Activated CD4-positive, alpha-beta T cell treated with anti-CD3 and anti-CD28 coated beads, Interleukin-2, amount 10 ng/mL, durations not matched to agents 24 days and 14 days (primary cell): Measurements from ENCODE around the gene LRRC39. TPM values are rescaled to one million over a fixed set of nuclear protein-coding genes. Genes with fewer than 3 reads are reported as not detected.
"Not testable (repeated sequence)": the region's sequence is repeated elsewhere in the genome, so short reads cannot be mapped to it uniquely, and the experiment has no call there.

Source experiments
- DNase-seq: peaks from one replicate; pipeline ENCODE4 v3.0.0; 2022
- H3K27ac Mint-ChIP-seq: one replicate; pipeline ENCODE4 v1.8.0; 2022; ENCODE audit warnings: mild to moderate bottlenecking, mixed read lengths
- H3K27me3 Mint-ChIP-seq: one replicate; pipeline ENCODE4 v1.8.0; 2022; ENCODE audit warnings: mixed read lengths
- H3K36me3 Mint-ChIP-seq: one replicate; pipeline ENCODE4 v1.8.0; 2022; ENCODE audit warnings: low read depth, mild to moderate bottlenecking, mixed read lengths
- H3K4me1 Mint-ChIP-seq: one replicate; pipeline ENCODE4 v1.8.0; 2021; ENCODE audit warnings: mixed read lengths
- H3K4me3 Mint-ChIP-seq: one replicate; pipeline ENCODE4 v1.8.0; 2022; ENCODE audit warnings: mild to moderate bottlenecking, moderate library complexity, mixed read lengths
- H3K9me3 Mint-ChIP-seq: one replicate; pipeline ENCODE4 v1.8.0; 2021; ENCODE audit warnings: mixed read lengths
- intact Hi-C: fragments of 100-400 bp; cut with micrococcal nuclease; formaldehyde crosslinking; loops from one replicate; pipeline ENCODE4 v1.15.1; 2023
- total RNA-seq: library from RNA; stranded (reverse); gene quantifications from 2 replicates; pipeline ENCODE4 v1.2.3, GENCODE V29; 2022

LRRC39 gene
- 0.23 and 0.57 TPM in 2 replicates for total RNA-seq

DNA sequence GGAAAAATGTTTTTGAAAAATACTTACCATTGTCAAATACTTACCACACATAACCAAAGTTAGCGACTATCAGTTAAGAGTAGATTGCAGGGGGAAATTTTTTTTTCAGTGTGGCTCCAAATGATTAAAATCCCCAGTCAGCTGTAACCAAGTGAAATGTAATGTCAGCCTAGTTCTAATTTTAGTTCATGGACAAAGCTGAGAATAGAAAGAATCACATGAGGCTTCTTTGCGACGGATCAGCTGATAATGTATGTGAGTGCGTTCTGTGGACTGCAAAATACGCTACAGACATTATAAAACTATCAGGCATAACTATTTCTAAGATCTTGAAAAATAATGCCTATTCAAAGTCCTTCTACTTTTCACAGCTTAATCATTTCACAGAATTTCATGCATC, at the start of gene LRRC39:
LRRC39 (minus strand) TSS at position 166 of the 400 bp plus-strand sequence. CDS start 9,740 bp downstream, outside the sequence.
- no peaks in the 10 kb centered on the region for H3K9me3 Mint-ChIP-seq
- H3K4me1 Mint-ChIP-seq = no peaks in the 10 kb centered on the region
- no peaks in the 10 kb centered on the region for H3K36me3 Mint-ChIP-seq
- no peak within 1 kb of the TSS for H3K27ac Mint-ChIP-seq
- H3K27me3 Mint-ChIP-seq = peaks cover 6% of the 10 kb centered on the region
- no peak for DNase-seq
- intact Hi-C loops = no loop called here
- no peak within 1 kb of the TSS for H3K4me3 Mint-ChIP-seq

DNA sequence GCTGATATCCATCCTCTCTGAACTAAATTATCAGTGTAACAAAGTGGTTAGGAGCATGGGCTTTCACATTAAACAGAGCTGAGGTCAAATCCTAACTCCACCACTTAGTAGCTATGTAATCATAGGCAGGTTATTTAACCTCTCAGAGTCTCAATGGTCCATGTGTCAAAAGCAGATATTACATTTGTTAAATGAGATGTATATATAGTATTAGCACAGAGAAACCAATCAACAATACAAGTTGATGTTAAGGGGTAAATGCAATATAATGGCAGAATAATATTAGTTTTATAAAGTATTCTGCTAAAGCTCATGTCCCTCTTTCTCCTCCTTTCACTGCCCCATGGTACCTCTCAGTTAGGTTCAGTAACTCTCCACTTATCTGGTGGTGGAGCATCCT, 44.4 kb upstream of the LRRC39 start:
- intact Hi-C loops = loop anchor here (2.0 kb wide), 1 partner anchor 24 kb away; no protein-coding TSS in a partner anchor
- no peak overlapping the region for H3K27ac Mint-ChIP-seq
- H3K4me1 Mint-ChIP-seq = peaks cover 4% of the 10 kb centered on the region
- H3K36me3 Mint-ChIP-seq = peaks cover 26% of the 10 kb centered on the region
- H3K9me3 Mint-ChIP-seq = no peaks in the 10 kb centered on the region
- no peak overlapping the region for H3K4me3 Mint-ChIP-seq
- no peaks in the 10 kb centered on the region for H3K27me3 Mint-ChIP-seq
- DNase-seq = no peak

DNA sequence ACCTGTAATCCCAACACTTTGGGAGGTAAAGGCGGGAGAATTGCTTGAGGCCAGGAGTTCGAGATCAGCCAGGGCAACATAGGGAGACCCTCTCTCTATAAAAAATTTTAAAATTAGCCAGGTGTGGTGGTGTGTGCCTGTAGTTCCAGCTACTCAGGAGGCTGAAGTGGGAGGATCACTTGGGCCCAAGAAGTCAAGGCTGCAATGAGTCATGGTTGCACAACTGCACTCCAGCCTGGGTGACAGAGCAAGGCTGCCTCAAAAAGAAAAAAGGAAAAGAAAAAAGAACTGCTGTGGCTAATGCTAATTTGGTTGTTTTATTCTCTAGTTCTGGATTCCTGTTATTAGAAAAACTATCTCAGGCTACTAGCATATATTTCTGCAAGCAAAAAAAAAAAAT, 41.8 kb upstream of the LRRC39 start:
- DNase-seq = no peak
- Mint-ChIP-seq H3K27me3 (no peaks in the 10 kb centered on the region), H3K4me3 (no peak overlapping the region), H3K27ac (no peak overlapping the region), H3K36me3 (peaks cover 26% of the 10 kb centered on the region), H3K9me3 (no peaks in the 10 kb centered on the region), H3K4me1 (peaks cover 4% of the 10 kb centered on the region)
- intact Hi-C loops = no loop called here

DNA sequence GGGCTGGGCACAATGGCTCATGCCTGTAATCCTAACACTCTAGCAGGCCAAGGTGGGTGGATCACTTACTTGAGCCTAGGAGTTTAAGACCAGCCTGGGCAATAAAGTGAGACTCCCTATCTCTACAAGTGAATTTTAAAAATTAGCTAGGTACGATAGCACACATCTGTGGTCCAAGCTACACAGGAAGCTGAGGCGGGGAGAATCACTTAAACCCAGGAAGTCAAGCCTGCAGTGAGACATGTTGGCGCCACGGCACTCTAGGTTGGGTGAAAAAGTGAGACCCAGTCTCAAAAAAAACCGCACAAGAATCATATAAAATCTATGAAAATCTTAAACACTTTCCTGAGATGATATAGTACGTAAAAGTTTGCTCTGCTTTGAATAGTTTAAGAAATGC, 41.4 kb upstream of the LRRC39 start:
- intact Hi-C loops = no loop called here
- peaks cover 26% of the 10 kb centered on the region for H3K36me3 Mint-ChIP-seq
- H3K9me3 Mint-ChIP-seq = no peaks in the 10 kb centered on the region
- peaks cover 4% of the 10 kb centered on the region for H3K4me1 Mint-ChIP-seq
- no peak overlapping the region for H3K4me3 Mint-ChIP-seq
- H3K27ac Mint-ChIP-seq = no peak overlapping the region
- H3K27me3 Mint-ChIP-seq = no peaks in the 10 kb centered on the region
- DNase-seq = no peak

DNA sequence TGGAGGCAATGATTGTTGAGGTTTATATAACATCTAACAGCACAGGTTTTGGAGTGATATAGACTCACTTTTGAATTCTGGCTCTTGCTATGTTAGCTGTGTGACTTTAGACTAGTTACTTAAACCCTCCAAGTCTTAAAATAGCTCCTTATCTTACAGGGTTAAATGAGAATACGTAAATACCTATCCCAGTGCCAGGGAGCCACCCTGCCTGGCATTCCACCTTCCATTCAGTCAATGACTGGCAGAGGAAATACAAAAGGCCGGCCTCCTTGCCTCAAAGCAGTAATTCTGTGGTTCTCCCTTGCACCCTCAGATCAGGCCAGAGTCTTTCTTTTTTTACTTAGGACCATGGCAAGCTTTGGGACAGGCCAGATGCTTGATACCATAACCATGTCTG, 39.8 kb upstream of the LRRC39 start:
- peaks cover 4% of the 10 kb centered on the region for H3K4me1 Mint-ChIP-seq
- H3K27ac Mint-ChIP-seq = no peak overlapping the region
- H3K27me3 Mint-ChIP-seq = no peaks in the 10 kb centered on the region
- H3K9me3 Mint-ChIP-seq = no peaks in the 10 kb centered on the region
- no peak for DNase-seq
- H3K4me3 Mint-ChIP-seq = no peak overlapping the region
- peaks cover 30% of the 10 kb centered on the region for H3K36me3 Mint-ChIP-seq
- intact Hi-C loops = no loop called here

DNA sequence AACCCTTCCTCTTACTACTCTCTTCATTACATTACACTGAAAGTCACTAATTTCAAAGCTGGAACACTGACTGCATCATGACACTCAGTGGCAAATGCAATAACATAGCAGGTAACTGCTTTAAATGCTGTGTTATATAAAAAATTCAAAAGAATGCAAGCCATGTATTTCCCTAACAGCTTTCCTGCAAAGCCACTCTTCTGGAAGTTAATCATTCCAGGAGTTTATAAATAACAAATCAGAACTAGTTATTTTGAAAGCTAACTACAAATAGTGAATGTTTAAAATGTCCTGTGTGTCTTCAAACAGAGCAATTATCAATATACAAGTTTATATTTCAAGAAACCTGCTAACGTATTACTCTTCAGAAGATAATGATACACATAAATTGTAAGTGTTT, 37.0 kb upstream of the LRRC39 start:
- no peak overlapping the region for H3K4me3 Mint-ChIP-seq
- DNase-seq = no peak
- H3K4me1 Mint-ChIP-seq = peaks cover 4% of the 10 kb centered on the region
- no peak overlapping the region for H3K27ac Mint-ChIP-seq
- intact Hi-C loops = no loop called here
- no peaks in the 10 kb centered on the region for H3K27me3 Mint-ChIP-seq
- peaks cover 30% of the 10 kb centered on the region for H3K36me3 Mint-ChIP-seq
- no peaks in the 10 kb centered on the region for H3K9me3 Mint-ChIP-seq

DNA sequence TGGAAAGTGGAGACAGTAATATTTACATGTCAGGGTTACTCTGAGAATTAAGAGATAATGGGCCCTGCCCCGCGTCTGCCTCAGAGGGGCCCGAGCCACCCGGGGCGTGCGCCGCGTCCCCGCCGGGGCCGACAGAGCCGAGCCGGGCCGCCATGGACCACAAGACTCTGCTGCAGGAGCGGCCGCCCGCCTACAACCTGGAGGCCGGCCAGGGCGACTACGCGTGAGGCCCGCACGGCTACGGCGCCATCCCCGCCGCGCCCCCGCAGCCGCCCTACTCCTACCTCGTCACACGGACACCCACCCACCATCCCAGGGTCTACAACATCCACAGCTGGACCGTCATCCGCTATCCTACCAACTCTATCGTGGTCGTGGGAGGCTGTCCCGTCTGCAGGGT, 35.1 kb upstream of the LRRC39 start:
- no peaks in the 10 kb centered on the region for H3K4me1 Mint-ChIP-seq
- intact Hi-C loops = no loop called here
- no peak for DNase-seq
- no peaks in the 10 kb centered on the region for H3K9me3 Mint-ChIP-seq
- H3K27ac Mint-ChIP-seq = no peak overlapping the region
- peaks cover 23% of the 10 kb centered on the region for H3K36me3 Mint-ChIP-seq
- no peaks in the 10 kb centered on the region for H3K27me3 Mint-ChIP-seq
- H3K4me3 Mint-ChIP-seq = no peak overlapping the region

DNA sequence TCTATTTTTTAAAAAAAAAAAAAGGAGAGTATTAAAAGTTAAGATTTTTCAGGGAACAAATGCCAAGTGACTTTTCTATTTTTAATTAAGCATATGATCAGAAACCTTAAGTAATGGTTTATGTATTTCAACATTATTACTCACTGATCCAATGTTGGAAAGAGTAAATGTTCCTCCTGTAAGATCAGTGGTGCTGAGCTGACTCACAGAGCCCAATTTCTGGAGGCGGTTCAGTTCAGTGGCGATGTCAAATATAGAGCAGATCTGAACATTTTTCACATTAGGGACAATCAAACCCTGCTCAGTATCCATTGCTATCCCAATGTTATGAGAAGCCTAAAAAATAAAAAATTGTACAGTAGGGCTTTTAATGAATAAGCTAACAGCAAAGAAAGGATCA, 28.2 kb upstream of the LRRC39 start:
- peaks cover 11% of the 10 kb centered on the region for H3K9me3 Mint-ChIP-seq
- H3K4me1 Mint-ChIP-seq = peaks cover 2% of the 10 kb centered on the region
- H3K27me3 Mint-ChIP-seq = no peaks in the 10 kb centered on the region
- DNase-seq = no peak
- H3K27ac Mint-ChIP-seq = no peak overlapping the region
- intact Hi-C loops = no loop called here
- H3K4me3 Mint-ChIP-seq = no peak overlapping the region
- peaks cover 54% of the 10 kb centered on the region for H3K36me3 Mint-ChIP-seq

DNA sequence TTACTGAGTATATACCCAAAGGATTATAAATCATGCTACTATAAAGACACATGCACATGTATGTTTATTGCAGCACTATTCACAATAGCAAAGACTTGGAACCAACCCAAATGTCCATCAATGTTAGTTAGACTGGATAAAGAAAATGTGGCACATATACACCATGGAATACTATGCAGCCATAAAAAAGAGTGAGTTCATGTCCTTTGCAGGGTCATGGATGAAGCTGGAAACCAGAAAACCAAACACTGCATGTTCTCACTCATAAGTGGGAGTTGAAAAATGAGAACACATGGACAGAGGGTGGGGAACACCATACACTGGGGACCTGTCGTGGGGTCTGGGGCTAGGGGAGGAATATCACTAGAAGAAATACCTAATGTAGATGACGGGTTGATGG, 27.5 kb upstream of the LRRC39 start:
- H3K27ac Mint-ChIP-seq, H3K4me3 Mint-ChIP-seq, DNase-seq, H3K4me1 Mint-ChIP-seq, H3K27me3 Mint-ChIP-seq, intact Hi-C loops: not testable (repeated sequence)
- H3K36me3 Mint-ChIP-seq = peaks cover 61% of the 10 kb centered on the region
- peaks cover 11% of the 10 kb centered on the region for H3K9me3 Mint-ChIP-seq

DNA sequence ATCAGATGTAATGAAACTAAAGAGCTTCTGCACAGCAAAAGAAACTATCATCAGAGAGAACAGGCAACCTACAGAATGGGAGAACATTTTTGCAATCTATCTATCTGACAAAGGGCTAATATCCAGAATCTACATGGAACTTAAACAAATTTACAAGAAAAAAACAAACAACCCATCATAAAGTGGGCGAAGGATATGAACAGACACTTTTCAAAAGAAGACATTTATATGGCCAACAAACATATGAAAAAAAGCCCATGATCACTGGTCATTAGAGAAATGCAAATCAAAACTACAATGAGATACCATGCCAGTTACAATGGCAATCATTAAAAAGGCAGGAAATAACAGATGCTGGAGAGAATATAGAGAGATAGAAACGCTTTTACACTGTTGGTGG, 27.0 kb upstream of the LRRC39 start:
- H3K27me3 Mint-ChIP-seq, H3K27ac Mint-ChIP-seq, H3K4me1 Mint-ChIP-seq, DNase-seq, H3K4me3 Mint-ChIP-seq, intact Hi-C loops: not testable (repeated sequence)
- Mint-ChIP-seq H3K9me3 (peaks cover 11% of the 10 kb centered on the region), H3K36me3 (peaks cover 62% of the 10 kb centered on the region)

DNA sequence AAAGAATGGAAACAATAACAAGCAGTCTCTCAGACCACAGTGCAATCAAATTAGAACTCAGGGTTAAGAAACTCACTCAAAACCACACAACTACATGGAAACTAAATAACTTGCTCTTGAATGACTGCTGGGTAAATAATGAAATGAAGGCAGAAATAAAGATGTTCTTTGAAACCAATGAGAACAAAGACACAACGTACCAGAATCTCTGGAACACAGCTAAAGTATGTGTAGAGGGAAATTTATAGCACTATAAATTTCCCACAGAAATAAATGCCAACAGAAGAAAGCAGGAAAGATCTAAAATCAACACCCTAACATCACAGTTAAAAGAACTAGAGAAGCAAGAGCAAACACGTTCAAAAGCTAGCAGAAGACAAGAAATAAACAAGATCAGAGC, 24.6 kb upstream of the LRRC39 start:
- H3K4me3 Mint-ChIP-seq, H3K27me3 Mint-ChIP-seq, intact Hi-C loops, H3K4me1 Mint-ChIP-seq, H3K27ac Mint-ChIP-seq, DNase-seq: not testable (repeated sequence)
- Mint-ChIP-seq H3K9me3 (peaks cover 11% of the 10 kb centered on the region), H3K36me3 (peaks cover 72% of the 10 kb centered on the region)

DNA sequence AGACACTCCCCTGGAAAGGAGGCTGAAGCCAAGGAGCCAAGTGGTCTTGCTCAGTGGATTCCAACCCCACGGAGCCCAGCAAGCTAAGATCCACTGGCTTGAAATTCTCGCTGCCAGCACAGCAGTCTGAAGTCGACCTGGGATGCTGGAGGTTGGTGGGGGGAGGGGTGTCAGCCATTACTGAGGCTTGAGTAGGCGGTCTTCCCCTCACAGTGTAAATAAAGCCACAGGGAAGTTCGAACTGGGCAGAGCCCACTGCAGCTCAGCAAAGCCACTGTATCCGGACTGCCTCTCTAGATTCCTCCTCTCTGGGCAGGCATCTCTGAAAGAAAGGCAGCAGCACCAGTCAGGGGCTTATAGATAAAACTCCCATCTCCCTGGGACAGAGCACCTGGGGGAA, 22.0 kb upstream of the LRRC39 start:
- H3K4me1 Mint-ChIP-seq, H3K27ac Mint-ChIP-seq, H3K9me3 Mint-ChIP-seq, DNase-seq, H3K27me3 Mint-ChIP-seq, intact Hi-C loops, H3K4me3 Mint-ChIP-seq: not testable (repeated sequence)
- H3K36me3 Mint-ChIP-seq = peaks cover 73% of the 10 kb centered on the region

DNA sequence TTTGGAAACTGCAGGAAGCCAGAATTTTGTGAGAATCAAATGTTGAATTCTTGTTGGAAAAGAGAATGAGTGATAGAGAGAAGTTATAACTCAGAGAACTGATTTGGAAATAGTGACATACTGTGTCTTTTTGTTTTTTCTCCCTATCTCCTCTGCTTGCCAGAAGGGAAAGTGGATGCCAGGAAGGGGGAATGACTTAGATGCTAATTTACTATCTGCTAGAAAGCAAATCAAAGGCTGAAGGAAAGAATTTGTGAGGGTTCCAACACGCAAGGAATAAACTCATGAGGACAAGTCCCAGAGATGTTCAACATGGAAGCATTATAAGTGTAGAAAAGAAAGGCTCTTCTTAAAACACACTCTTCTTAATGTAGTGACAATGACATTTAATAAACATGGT, 20.5 kb upstream of the LRRC39 start:
- Mint-ChIP-seq H3K9me3 (no peaks in the 10 kb centered on the region), H3K27ac (no peak overlapping the region), H3K36me3 (peaks cover 61% of the 10 kb centered on the region), H3K4me1 (peaks cover 2% of the 10 kb centered on the region), H3K27me3 (no peaks in the 10 kb centered on the region), H3K4me3 (no peak overlapping the region)
- DNase-seq = no peak
- intact Hi-C loops = loop anchor here (2.0 kb wide), 1 partner anchor 24 kb away; no protein-coding TSS in a partner anchor

DNA sequence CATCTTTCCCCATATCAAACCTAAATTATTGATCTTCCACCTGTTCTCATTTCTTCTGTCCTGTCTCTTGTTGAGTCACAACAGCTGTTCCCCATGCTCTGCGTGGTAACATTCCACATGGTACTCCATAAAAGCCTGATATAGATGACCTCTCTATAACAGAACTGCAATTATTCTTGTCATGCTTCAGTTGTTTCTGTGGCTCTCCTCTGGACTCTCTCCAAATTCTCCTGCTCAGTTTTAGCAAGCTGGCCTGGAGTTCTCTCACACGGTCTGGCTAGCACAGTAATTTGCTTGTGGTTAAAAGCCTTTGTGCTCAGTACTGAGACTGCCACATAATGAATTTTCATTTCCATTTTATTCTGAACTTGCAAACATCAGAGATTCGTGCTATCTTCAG, 10.6 kb upstream of the LRRC39 start:
- DNase-seq = no peak
- Mint-ChIP-seq H3K36me3 (peaks cover 7% of the 10 kb centered on the region), H3K9me3 (no peaks in the 10 kb centered on the region), H3K27me3 (no peaks in the 10 kb centered on the region), H3K27ac (no peak overlapping the region), H3K4me1 (peaks cover 3% of the 10 kb centered on the region), H3K4me3 (no peak overlapping the region)
- intact Hi-C loops = no loop called here

DNA sequence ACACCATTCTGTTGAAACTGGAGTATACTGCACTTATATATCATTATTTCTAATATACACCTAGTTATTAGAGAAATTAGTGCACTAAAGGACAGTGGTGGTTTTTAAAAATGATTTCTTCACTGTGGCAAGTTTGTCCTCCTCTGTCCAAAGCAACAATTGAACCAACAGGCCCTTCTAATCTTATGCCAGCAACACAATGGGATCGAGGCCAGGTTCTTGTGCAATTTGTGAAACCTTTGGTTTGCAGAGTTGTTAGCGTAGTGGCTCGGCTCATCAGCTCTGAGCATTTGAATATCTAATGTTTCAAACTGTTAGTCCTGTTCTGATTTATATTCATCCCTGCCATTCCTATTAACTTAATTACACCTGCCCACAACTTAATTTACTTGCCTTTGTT, 9.9 kb upstream of the LRRC39 start:
- no peak overlapping the region for H3K4me3 Mint-ChIP-seq
- H3K27me3 Mint-ChIP-seq = no peaks in the 10 kb centered on the region
- no peak for DNase-seq
- peaks cover 7% of the 10 kb centered on the region for H3K36me3 Mint-ChIP-seq
- intact Hi-C loops = no loop called here
- no peaks in the 10 kb centered on the region for H3K9me3 Mint-ChIP-seq
- H3K27ac Mint-ChIP-seq = no peak overlapping the region
- peaks cover 3% of the 10 kb centered on the region for H3K4me1 Mint-ChIP-seq
